Stomach smooth muscle (tissue), 2 donors: ENCODE data around the gene MTA1.

Experiments
- H3K27ac ChIP-seq: one replicate; pipeline ENCODE4 v1.7.0; 2013; ENCODE audit warnings: mild to moderate bottlenecking, low read length, inconsistent platforms
- H3K27me3 ChIP-seq, 2 donors: one replicate each; pipeline ENCODE4 v1.7.0; 2013; ENCODE audit warnings: low read length in 2 of 2; ENCODE audit not compliant: insufficient read depth in 2 of 2, control insufficient read depth in 1 of 2
- H3K36me3 ChIP-seq, 2 donors: one replicate each; pipeline ENCODE4 v1.7.0; 2013; ENCODE audit warnings: low read length in 2 of 2; ENCODE audit not compliant: control insufficient read depth in 2 of 2, insufficient read depth in 2 of 2
- H3K4me1 ChIP-seq: one replicate; pipeline ENCODE4 v1.7.0; 2013; ENCODE audit warnings: low read length; ENCODE audit not compliant: control insufficient read depth, insufficient read depth
- H3K4me3 ChIP-seq, 2 donors: one replicate each; pipeline ENCODE4 v1.7.0; 2013; ENCODE audit warnings: low read length in 2 of 2
- H3K9ac ChIP-seq, 2 donors: one replicate each; pipeline ENCODE4 v1.7.0; 2013; ENCODE audit warnings: low read length in 2 of 2, mild to moderate bottlenecking in 1 of 2
- H3K9me3 ChIP-seq, 2 donors: one replicate each; pipeline ENCODE4 v1.7.0; 2013; ENCODE audit warnings: low read length in 2 of 2; ENCODE audit not compliant: control insufficient read depth in 2 of 2
- donor health status: healthy.
- donor health status: Pancreatic carcinoma.

MTA1 gene

DNA sequence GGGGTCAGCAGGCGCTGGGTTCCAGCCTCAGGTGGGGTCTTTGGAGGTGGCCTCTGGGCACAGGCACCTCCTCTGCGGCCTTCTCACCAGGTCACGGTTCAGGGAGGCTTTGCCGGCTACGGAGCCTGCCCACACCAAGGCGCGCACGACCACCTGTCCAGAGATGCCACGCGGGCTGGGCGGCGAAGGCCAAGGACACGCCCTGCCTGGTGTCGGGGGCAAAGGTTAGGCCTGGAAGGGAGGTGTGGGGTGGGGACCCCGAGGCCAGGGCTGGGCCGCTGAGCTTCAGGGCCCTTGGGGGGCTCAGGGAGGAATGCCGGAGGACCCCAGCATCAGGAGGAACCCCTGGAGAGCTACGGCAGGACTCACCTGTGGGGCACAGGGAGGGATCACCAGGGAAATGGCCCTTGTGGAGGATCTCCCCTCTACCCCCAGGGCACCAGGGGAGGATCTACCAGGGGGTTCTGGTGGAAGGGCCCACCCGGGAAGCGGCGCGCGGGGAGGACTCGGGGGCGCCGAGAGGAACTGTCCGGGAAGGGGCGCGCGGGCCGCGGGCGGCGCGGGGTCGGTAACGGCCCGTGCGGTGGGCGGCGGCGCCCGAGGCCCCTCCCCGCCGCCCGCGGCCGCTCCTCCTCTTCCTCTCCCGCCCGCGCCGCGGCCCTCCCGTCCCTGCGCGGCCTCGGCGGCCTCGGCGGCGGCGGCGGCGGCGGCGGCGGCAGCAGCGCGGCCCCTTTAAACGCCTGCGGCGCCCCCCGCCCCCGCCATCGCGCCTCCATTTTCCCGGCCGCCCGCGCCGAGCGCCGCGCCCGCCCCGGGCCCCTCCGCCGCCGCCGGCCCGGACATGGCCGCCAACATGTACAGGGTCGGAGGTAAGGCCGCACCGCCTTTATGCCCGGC lies at the start of gene MTA1:
Gene MTA1, plus strand, starts transcription at position 633 of the 897 bp plus-strand sequence. Its CDS starts 209 bp downstream, at position 842.
- Histone ChIP-seq H3K27me3 (no peaks in the 10 kb centered on the region), H3K36me3 (no peaks in the 10 kb centered on the region), H3K9me3 (no peaks in the 10 kb centered on the region), H3K4me1 (peaks cover 41% of the 10 kb centered on the region), H3K4me3 (peak within 1 kb of the TSS; percentile 80 to 81), H3K27ac (peak within 1 kb of the TSS; percentile 46), H3K9ac (peak within 1 kb of the TSS; percentile 90 to 91)

DNA sequence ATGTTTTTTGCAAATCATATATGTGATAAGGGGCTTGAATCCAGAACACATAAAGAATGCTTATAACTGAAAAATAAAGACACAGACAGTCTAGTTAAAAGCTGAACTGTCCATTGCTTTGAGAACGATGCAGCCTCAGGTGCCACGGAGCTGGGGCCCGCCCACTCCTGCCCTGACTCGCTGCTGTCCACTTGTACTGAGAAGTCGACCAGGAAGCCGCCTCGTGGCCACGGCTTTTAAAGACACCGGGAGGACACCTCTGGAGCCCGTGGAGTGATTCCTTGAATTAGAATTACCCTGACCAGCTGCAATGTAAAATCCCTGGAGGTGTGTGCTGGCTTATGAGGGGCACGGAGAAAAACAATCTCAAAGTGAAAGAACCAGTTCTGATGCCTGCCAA lies 45.2 kb upstream of the MTA1 start:
- Histone ChIP-seq H3K36me3 (peaks cover 0 to 10% of the 10 kb centered on the region in 2 donors), H3K27ac (no peak overlapping the region), H3K4me1 (peaks cover 5% of the 10 kb centered on the region), H3K9ac (no peak overlapping the region), H3K4me3 (no peak overlapping the region), H3K27me3 (no peaks in the 10 kb centered on the region), H3K9me3 (no peaks in the 10 kb centered on the region)

DNA sequence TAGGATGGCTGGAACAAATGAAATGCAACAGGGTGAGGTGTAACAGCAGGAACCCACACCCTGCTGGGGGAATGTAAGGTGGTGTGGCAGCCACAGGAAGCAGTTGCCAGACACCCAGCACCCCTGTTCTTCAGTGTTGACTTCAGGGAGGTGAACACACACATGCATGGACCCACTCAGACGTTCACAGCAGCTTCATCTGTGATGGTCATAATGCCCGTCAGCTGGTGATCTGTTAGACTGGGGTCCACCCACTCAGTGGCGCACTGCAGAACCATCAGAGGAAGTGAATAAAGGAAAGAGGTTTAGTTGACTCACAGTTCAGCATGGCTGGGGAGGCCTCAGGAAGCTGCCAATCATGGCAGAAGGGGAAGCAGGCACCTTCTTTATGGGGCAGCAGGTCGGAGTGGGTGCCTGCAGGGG lies 44.0 kb upstream of the MTA1 start:
- H3K9ac ChIP-seq, result no peak overlapping the region
- no peak overlapping the region for H3K4me3 ChIP-seq
- H3K9me3 ChIP-seq, result no peaks in the 10 kb centered on the region
- no peak overlapping the region for H3K27ac ChIP-seq
- H3K36me3 ChIP-seq, result peaks cover 3 to 12% of the 10 kb centered on the region in 2 donors
- H3K4me1 ChIP-seq, result peaks cover 5% of the 10 kb centered on the region
- H3K27me3 ChIP-seq, result no peaks in the 10 kb centered on the region

DNA sequence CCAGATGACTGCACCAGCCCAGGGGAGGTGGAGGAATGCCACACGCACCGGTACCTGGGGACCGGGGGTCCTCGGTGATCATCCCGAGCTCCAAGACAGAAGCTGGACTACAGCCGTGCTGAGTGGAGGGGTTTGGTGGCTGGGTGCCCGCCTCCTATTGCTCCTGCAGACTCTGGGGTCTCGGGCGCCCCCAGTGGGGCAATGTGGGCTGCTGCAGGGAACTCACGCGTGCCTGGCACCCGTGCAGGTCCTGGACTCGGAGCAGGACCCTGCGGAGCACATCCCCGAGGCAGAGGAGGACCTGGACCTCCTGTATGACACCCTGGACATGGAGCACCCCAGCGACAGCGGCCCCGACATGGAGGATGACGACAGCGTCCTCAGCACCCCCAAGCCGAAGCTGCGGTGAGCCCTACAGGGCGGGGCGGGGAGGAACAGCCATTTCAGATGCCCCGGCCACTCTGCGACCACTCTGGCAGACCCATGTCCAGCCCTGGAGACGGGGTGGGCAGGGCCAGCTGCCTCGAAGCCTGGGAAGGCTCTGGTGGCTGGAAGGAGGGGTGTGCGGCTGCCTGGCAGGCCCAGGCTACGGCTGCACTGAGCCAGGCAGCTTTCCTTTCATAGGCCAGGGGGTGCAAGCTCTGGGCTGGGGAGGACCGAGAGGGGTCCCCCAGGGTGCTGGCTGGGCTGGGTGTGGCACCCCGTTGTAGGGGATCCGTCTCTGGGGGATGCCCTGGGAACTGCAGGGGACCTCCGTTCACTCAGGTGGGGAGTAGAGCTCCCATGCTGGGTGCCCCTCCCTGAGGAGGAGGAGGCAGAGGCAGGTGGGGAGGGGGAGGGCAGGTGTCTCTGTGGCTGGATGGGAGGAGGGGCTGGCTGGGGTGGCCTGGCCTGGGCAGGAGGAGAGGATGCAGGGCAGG lies 42.8 kb upstream of the MTA1 start:
- Histone ChIP-seq H3K4me1 (no peaks in the 10 kb centered on the region), H3K4me3 (no peak overlapping the region), H3K27ac (no peak overlapping the region), H3K9me3 (no peaks in the 10 kb centered on the region), H3K9ac (no peak overlapping the region), H3K36me3 (peaks cover 3 to 9% of the 10 kb centered on the region in 2 donors), H3K27me3 (no peaks in the 10 kb centered on the region)

DNA sequence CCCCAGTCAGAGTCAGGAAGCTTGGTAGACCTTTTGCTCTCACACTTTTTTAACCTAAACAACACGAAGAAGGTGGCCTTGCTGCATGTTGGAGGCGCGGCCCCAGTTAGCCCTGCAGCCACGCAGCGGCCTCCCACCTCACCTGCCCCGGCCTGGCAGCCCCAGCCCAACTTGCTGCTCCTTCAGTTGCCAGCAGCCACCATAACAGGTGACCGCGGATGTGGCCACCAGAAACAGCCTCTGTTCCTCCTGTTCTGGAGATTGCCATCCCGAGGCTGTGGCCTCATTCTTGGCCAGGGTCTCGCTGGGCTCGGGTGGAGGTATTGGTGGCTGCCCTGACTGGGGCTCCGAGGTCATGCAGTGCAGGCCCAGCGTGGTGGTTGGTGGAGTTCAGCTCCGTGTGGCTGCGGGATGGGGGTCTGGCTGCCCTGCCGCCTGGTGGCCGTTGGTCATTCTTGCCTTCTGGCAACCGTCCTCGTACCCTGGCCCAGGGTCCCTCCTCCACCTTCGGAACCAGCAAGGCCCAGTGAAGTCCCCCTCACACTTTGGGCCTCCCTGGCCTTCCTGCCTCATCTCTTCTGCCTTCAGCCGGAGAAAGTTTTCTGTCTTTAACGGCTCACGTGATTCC lies 42.0 kb upstream of the MTA1 start:
- Histone ChIP-seq H3K9ac (no peak overlapping the region), H3K36me3 (peaks cover 3 to 10% of the 10 kb centered on the region in 2 donors), H3K27me3 (no peaks in the 10 kb centered on the region), H3K4me3 (no peak overlapping the region), H3K27ac (no peak overlapping the region), H3K4me1 (no peaks in the 10 kb centered on the region), H3K9me3 (no peaks in the 10 kb centered on the region)

DNA sequence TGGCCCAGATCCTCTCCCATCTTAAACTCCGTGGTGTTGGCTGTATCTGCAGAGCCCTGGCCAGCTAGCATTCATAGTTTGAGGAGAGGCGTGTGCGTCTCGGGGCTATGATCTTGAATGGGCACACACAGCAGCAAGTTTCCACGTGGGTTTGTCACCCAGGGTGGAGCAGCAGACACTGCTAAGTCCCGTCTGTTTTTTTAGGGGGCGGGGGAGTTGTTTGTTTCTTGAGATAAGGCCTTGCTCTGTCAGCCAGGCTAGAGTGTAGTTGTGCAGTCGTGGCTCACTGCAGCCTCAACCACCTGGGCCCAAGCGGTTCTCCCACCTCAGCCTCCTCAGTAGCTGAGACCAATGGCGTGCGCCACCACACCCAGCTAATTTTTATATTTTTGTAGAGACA lies 41.4 kb upstream of the MTA1 start:
- Histone ChIP-seq H3K4me3 (no peak overlapping the region), H3K36me3 (peaks cover 3 to 15% of the 10 kb centered on the region in 2 donors), H3K9ac (no peak overlapping the region), H3K4me1 (no peaks in the 10 kb centered on the region), H3K27ac (no peak overlapping the region), H3K9me3 (no peaks in the 10 kb centered on the region), H3K27me3 (no peaks in the 10 kb centered on the region)

DNA sequence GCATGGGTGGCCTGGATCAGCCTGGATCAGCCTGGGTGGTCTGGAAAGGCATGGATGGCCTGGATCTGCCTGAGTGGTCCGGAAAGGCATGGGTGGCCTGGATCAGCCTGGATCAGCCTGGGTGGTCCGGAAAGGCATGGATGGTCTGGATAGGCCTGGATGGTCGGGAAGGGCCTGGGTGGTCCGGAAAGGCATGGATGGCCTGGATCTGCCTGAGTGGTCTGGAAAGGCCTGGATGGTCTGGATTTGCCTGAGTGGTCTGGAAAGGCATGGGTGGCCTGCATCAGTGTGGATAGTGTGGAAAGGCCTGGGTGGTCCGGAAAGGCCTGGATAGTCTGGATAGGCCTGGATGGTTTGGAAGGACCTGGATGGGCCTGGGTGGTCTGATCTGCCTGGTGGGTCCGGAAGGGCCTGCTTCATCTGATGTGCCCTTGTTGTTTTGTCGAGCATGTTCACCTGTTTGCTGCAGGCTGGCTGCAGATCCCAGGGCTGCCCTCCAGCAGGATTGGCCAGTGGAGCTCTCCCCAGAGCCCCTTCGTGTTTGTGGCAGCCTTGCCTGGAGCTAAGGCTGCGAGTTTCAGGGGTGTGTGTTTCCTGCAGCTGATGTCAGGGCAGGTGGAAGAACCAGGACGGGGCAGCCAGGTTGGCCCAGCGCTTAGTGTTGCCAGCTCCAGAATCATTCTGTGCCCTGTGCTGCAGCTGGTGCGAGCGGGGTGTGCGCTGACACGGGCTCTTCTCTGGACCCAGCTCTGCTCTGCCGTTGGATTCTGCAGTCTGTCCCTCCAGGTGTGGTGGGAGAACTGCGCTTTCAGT lies 40.5 kb upstream of the MTA1 start:
- peak overlapping the region in 1 of 2 donors; percentile 21 for H3K9ac ChIP-seq
- no peaks in the 10 kb centered on the region for H3K4me1 ChIP-seq
- H3K27me3 ChIP-seq, result no peaks in the 10 kb centered on the region
- H3K9me3 ChIP-seq, result no peaks in the 10 kb centered on the region
- H3K27ac ChIP-seq, result no peak overlapping the region
- H3K4me3 ChIP-seq, result no peak overlapping the region
- peaks cover 3 to 23% of the 10 kb centered on the region in 2 donors for H3K36me3 ChIP-seq

DNA sequence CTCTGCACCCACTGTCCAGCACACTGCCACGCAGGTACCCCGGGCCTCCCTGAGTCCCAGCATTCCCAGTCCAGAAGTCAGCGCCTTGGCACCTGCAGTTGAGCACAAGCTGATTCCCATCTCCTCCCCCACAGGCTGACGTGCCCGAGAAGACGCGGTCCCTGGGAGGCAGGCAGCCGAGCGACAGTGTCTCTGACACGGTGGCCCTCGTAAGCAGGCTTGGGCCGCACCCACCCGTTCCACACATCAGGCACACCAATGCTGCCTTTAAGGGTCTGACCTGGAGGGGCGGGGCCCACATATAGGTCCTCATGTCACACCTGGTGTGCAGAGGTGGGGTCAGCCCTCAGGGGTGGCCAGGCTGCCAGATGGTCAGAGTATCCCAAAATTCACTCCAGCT lies 39.7 kb upstream of the MTA1 start:
- Histone ChIP-seq H3K36me3 (peaks cover 3 to 24% of the 10 kb centered on the region in 2 donors), H3K9me3 (no peaks in the 10 kb centered on the region)

DNA sequence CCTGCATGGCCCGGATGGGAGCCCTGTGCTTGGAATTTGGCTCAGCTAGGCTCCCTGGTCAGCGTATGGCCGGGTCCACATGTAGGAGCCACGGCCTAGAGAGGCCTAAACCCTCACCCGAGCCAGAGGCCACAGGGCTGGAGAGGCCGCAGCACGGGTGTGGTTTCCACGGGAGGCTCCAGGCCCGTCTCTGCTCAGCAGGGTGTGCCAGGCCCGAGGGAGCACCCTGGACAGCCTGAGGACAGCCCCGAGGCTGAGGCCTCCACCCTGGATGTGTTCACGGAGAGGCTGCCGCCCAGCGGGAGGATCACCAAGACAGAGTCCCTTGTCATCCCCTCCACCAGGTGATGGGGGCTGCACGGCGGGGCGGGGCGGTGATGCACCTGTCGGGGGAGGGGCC lies 38.9 kb upstream of the MTA1 start:
- H3K9ac ChIP-seq, result no peak overlapping the region
- H3K36me3 ChIP-seq, result peaks cover 3 to 32% of the 10 kb centered on the region in 2 donors
- no peaks in the 10 kb centered on the region for H3K9me3 ChIP-seq
- H3K27me3 ChIP-seq, result no peaks in the 10 kb centered on the region
- H3K4me1 ChIP-seq, result no peaks in the 10 kb centered on the region
- H3K27ac ChIP-seq, result no peak overlapping the region
- H3K4me3 ChIP-seq, result no peak overlapping the region

More for the DNA sequence above, 39.7 kb upstream of the MTA1 start:
- Histone ChIP-seq H3K4me3 (no peak overlapping the region), H3K27me3 (no peaks in the 10 kb centered on the region), H3K4me1 (no peaks in the 10 kb centered on the region), H3K27ac (no peak overlapping the region), H3K9ac (no peak overlapping the region)
